Endodermal cell (in vitro differentiated cells): ENCODE data around the gene MAP2K5. TPM values are rescaled to one million over a fixed set of nuclear protein-coding genes. Genes with fewer than 3 reads are reported as not detected.
A peak's percentile ranks its signal among the peaks of the same experiment; 100 is the strongest.

Source experiments
- DNase-seq: peaks from one replicate; pipeline ENCODE4 v3.0.0-alpha.2; 2017
- H3K27ac ChIP-seq: 2 replicates; pipeline ENCODE4 v1.5.1; 2013; ENCODE audit warnings: mild to moderate bottlenecking, low read depth, low read length, moderate library complexity
- H3K27me3 ChIP-seq: 2 replicates; pipeline ENCODE4 v1.6.1; 2013; ENCODE audit warnings: mild to moderate bottlenecking, low read length, moderate library complexity; ENCODE audit not compliant: insufficient read depth, control insufficient read depth, poor library complexity, severe bottlenecking
- H3K36me3 ChIP-seq: 2 replicates; pipeline ENCODE4 v1.7.0; 2013; ENCODE audit warnings: mild to moderate bottlenecking, low read length, moderate library complexity; ENCODE audit not compliant: control insufficient read depth, insufficient read depth
- H3K4me1 ChIP-seq: one replicate; pipeline ENCODE4 v1.7.0; 2013; ENCODE audit warnings: low read length; ENCODE audit not compliant: control insufficient read depth, insufficient read depth
- H3K4me3 ChIP-seq: 2 replicates; pipeline ENCODE4 v1.5.1; 2013; ENCODE audit warnings: mild to moderate bottlenecking, low read length, moderate library complexity
- H3K9ac ChIP-seq: 2 replicates; pipeline ENCODE4 v1.6.1; 2013; ENCODE audit warnings: mild to moderate bottlenecking, low read length, moderate library complexity; ENCODE audit not compliant: poor library complexity, severe bottlenecking; ENCODE audit errors: extremely low read depth
- H3K9me3 ChIP-seq: 2 replicates; pipeline ENCODE4 v1.6.1; 2013; ENCODE audit warnings: mild to moderate bottlenecking, low read length, moderate library complexity; ENCODE audit not compliant: control insufficient read depth
- H3K27ac Mint-ChIP-seq: 2 replicates; pipeline ENCODE4 v1.8.0; 2020; ENCODE audit warnings: mixed read lengths
- H3K27me3 Mint-ChIP-seq: 2 replicates; pipeline ENCODE4 v1.8.0; 2021; ENCODE audit warnings: mild to moderate bottlenecking, mixed read lengths; ENCODE audit not compliant: insufficient read depth
- H3K36me3 Mint-ChIP-seq: 2 replicates; pipeline ENCODE4 v1.8.0; 2020; ENCODE audit warnings: low read depth, mixed read lengths
- H3K4me1 Mint-ChIP-seq: 2 replicates; pipeline ENCODE4 v1.8.0; 2020; ENCODE audit warnings: mixed read lengths
- H3K4me3 Mint-ChIP-seq: 2 replicates; pipeline ENCODE4 v1.8.0; 2020; ENCODE audit warnings: mild to moderate bottlenecking, moderate library complexity, mixed read lengths
- H3K9me3 Mint-ChIP-seq: 2 replicates; pipeline ENCODE4 v1.8.0; 2020; ENCODE audit warnings: mild to moderate bottlenecking, mixed read lengths
- WGBS, 2 experiments: methylation state at CpG; one replicate each; pipeline versions ENCODE4 v1.1.5 to v1.1.7; 2013; ENCODE audit warnings: missing lambda C conversion rate in 2 of 2, mixed read lengths in 1 of 2; ENCODE audit not compliant: insufficient coverage in 1 of 2, insufficient read length in 1 of 2; 5-methylcytosine and 5-hydroxymethylcytosine counted together
- total RNA-seq, 2 donors: library from RNA; stranded (reverse); fragmentation: NEBNext Ultra II Directional in 1 of 2; extraction: Animal tissue kit (Norgen Biotek cat#: 25700) in 1 of 2; gene quantifications; 2 replicates in 1 of 2; 3 replicates in 1 of 2; pipeline ENCODE4 v1.2.1, GENCODE V29; 2021
- TF ChIP-seq, protein P1 (sequence below): fragments of 200-600 bp; sonication (generic); conservative IDR thresholded peaks from 2 replicates; pipeline ENCODE4 v1.5.0; 2021; ENCODE audit warnings: antibody characterized with exemption, mild to moderate bottlenecking

MAP2K5 gene
- total RNA-seq, 2 donors from 2014 or later = 17.1 to 26.7 TPM

DNA sequence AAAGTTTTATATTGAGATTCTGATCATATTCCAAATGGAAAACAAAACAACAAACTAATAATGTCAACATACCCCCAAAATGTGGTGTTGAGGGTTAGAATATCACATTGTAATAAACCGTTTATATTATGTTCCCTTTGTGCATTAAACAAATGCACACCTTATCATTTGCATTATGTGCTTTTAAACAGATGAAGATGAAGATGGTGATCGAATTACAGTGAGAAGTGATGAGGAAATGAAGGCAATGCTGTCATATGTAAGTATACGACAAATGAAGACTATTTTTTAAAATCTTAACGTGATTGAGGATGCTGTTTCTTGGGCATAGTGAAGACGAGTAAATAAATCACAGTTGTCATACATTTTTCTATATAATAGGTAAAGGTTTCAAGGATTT, 20.6 kb downstream of the MAP2K5 start:
- peaks cover 3% of the 10 kb centered on the region for H3K9me3 Mint-ChIP-seq
- TF ChIP-seq, protein P1, sequence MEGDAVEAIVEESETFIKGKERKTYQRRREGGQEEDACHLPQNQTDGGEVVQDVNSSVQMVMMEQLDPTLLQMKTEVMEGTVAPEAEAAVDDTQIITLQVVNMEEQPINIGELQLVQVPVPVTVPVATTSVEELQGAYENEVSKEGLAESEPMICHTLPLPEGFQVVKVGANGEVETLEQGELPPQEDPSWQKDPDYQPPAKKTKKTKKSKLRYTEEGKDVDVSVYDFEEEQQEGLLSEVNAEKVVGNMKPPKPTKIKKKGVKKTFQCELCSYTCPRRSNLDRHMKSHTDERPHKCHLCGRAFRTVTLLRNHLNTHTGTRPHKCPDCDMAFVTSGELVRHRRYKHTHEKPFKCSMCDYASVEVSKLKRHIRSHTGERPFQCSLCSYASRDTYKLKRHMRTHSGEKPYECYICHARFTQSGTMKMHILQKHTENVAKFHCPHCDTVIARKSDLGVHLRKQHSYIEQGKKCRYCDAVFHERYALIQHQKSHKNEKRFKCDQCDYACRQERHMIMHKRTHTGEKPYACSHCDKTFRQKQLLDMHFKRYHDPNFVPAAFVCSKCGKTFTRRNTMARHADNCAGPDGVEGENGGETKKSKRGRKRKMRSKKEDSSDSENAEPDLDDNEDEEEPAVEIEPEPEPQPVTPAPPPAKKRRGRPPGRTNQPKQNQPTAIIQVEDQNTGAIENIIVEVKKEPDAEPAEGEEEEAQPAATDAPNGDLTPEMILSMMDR = no peak
- Histone ChIP-seq H3K9ac (no peak overlapping the region), H3K27me3 (no peaks in the 10 kb centered on the region), H3K36me3 (no peaks in the 10 kb centered on the region), H3K27ac (no peak overlapping the region), H3K4me1 (no peaks in the 10 kb centered on the region), H3K9me3 (peaks cover 8% of the 10 kb centered on the region), H3K4me3 (no peak overlapping the region)
- peaks cover 16% of the 10 kb centered on the region for H3K4me1 Mint-ChIP-seq
- no peaks in the 10 kb centered on the region for H3K27me3 Mint-ChIP-seq
- 100% methylated on average over 2 of the region's 5 CpGs for WGBS, 2 experiments
- H3K36me3 Mint-ChIP-seq = peaks cover 11% of the 10 kb centered on the region
- DNase-seq = no peak
- H3K4me3 Mint-ChIP-seq = no peak overlapping the region
- no peak overlapping the region for H3K27ac Mint-ChIP-seq

DNA sequence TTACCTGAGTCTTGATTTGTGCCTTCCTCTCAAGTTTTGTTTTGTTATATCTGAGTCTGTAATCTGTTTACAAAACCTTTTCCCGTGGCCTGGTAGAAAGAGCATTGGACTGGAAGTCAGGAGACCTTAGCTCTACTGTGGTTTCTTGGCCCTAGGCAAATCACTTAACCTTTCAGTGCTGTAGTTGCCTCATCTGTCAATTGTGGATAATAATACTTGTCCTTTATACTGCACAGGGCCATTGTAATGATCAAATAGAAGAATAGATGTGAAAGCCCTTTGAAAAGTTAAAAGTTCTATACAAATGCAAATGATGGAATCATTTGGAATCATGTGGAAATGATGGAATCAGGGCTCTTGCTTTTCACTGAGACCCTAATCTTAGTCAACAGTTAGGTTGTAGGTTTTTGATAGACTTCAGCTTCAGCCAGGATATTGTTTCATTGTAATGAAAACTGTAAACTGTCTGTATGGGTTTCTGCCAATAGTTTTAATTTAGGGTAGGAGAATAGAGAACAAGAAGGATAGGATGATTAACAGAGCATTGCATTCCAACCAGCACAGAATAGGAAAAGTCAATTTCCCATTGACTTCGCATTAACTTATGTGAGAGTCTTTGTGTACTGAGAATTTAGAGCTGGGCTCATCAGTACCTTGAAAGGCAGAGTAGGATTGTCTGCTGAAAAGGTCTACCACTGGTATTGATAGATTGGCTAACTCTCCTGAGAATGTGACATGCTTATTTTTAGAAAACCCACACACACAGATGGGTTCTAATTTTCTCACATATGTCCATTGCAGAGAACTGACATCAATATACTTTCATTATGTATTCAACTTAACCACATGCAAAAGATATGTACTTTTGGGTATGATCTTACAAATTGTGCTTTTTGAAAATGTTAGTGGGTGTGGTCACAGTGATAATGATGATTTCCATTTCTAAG, 21.8 kb downstream of the MAP2K5 start:
- Histone ChIP-seq H3K27me3 (no peaks in the 10 kb centered on the region), H3K4me3 (no peak overlapping the region), H3K9ac (no peak overlapping the region), H3K36me3 (no peaks in the 10 kb centered on the region), H3K9me3 (peaks cover 5% of the 10 kb centered on the region), H3K4me1 (no peaks in the 10 kb centered on the region), H3K27ac (peak overlapping the region; percentile 83)
- WGBS, 2 experiments = 63 to 92% methylated on average over 2 of the region's 2 CpGs
- Mint-ChIP-seq H3K27me3 (no peaks in the 10 kb centered on the region), H3K4me3 (no peak overlapping the region), H3K9me3 (no peaks in the 10 kb centered on the region), H3K36me3 (peaks cover 6% of the 10 kb centered on the region), H3K4me1 (peaks cover 9% of the 10 kb centered on the region), H3K27ac (no peak overlapping the region)
- TF ChIP-seq, protein P1 = no peak
- no peak for DNase-seq

DNA sequence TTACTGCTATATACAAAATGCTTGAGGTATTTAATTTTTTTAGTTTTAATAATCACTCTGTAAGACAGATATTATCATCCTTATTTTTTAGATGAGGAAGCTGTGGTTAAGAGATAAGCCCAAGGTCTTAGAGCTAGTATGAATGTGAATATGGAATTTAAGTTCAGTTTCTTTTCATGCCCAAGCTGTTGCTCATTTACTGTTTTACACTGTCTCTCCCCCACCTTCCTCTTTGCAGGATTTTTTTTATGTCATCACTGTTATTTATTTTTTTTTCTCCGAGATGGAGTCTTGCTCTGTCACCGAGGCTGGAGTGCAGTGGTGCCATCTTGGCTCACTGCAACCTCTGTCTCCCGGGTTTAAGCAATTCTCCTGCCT, 22.5 kb downstream of the MAP2K5 start:
- WGBS, 2 experiments = 96 to 100% methylated on average over 3 of the region's 3 CpGs
- H3K9me3 Mint-ChIP-seq = no peaks in the 10 kb centered on the region
- peak overlapping the region; percentile 83 for H3K27ac ChIP-seq

More for the DNA sequence above, 22.5 kb downstream of the MAP2K5 start:
- H3K9me3 ChIP-seq = peaks cover 5% of the 10 kb centered on the region
- no peaks in the 10 kb centered on the region for H3K27me3 ChIP-seq
- no peaks in the 10 kb centered on the region for H3K36me3 ChIP-seq
- H3K9ac ChIP-seq = no peak overlapping the region
- no peak for DNase-seq
- no peaks in the 10 kb centered on the region for H3K4me1 ChIP-seq
- TF ChIP-seq, protein P1 = no peak
- Mint-ChIP-seq H3K27me3 (no peaks in the 10 kb centered on the region), H3K36me3 (peaks cover 6% of the 10 kb centered on the region), H3K4me3 (no peak overlapping the region), H3K4me1 (peaks cover 6% of the 10 kb centered on the region), H3K27ac (no peak overlapping the region)
- no peak overlapping the region for H3K4me3 ChIP-seq
